Activated naive CD4-positive, alpha-beta T cell treated with anti-CD3 and anti-CD28 coated beads, Interleukin-2, amount 10 ng/mL, durations not matched to agents 7 days and 5 days (primary cell): Measurements from ENCODE around the gene SPEG.

Experiments used
- CTCF ChIA-PET: fragments of 350-600 bp; sonication (Branson Sonifier 250); formaldehyde crosslinking; loops from one replicate; lab custom pipeline; 2021; ENCODE audit warnings: antibody characterized with exemption; lab: Charles Lee
- DNase-seq: peaks from one replicate; pipeline ENCODE4 v3.0.0-alpha.2; 2020
- H3K27ac Mint-ChIP-seq: one replicate; pipeline ENCODE4 v1.8.0; 2021; ENCODE audit warnings: mild to moderate bottlenecking, moderate library complexity, mixed read lengths
- H3K27me3 Mint-ChIP-seq: one replicate; pipeline ENCODE4 v1.8.0; 2021; ENCODE audit warnings: mild to moderate bottlenecking, mixed read lengths
- H3K36me3 Mint-ChIP-seq: one replicate; pipeline ENCODE4 v1.8.0; 2021; ENCODE audit warnings: mixed read lengths
- H3K4me1 Mint-ChIP-seq: one replicate; pipeline ENCODE4 v1.8.0; 2021; ENCODE audit warnings: mixed read lengths
- H3K4me3 Mint-ChIP-seq: one replicate; pipeline ENCODE4 v1.8.0; 2021; ENCODE audit warnings: mild to moderate bottlenecking, moderate library complexity, mixed read lengths
- H3K9me3 Mint-ChIP-seq: one replicate; pipeline ENCODE4 v1.8.0; 2021; ENCODE audit warnings: mixed read lengths

Gene SPEG

DNA sequence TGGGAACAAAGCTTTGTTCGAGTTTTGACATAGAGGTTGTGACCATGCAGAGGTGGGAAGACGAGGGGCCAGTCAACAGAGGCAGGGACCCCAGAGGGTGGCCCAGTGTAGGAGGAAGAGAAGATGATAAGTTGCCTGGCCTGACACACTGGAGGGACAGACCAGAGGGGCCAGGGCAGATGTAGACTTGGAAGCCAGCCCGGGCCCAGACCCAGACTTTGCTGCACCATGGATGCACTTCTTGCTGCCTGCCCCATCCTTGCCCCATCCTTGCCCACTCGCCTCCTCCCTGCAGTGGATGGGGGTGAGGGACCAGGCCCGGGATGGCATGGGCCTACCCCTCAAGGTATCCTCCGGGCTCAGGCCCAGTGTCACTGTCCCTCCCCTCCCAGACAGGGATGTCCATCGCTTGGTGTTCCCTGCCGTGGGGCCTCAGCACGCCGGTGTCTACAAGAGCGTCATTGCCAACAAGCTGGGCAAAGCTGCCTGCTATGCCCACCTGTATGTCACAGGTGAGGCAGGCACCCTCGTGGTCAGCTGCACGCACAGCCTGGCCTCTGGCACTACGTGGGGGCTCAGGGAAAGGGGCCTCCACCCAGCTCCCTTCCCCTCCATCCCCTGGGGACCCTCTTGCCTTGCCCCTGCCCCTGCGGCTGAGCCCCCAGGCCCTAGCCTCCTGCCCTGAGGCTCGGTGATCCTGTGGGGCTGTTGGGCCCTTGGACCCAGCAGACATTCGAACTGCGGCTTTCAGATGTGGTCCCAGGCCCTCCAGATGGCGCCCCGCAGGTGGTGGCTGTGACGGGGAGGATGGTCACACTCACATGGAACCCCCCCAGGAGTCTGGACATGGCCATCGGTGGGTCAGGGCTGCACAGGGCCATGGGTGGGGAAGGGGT is 37.1 kb downstream of the SPEG start:
- no peaks in the 10 kb centered on the region for H3K9me3 Mint-ChIP-seq
- no peak overlapping the region for H3K27ac Mint-ChIP-seq
- CTCF ChIA-PET, result interaction anchor here (0.9 to 7.6 kb wide), 3 partner anchors 57 to 120 kb away, joined by 3 to 66 read pairs (median 7); no protein-coding TSS in a partner anchor
- H3K27me3 Mint-ChIP-seq, result peaks cover 11% of the 10 kb centered on the region
- H3K4me1 Mint-ChIP-seq, result peaks cover 4% of the 10 kb centered on the region
- H3K36me3 Mint-ChIP-seq, result no peaks in the 10 kb centered on the region
- no peak overlapping the region for H3K4me3 Mint-ChIP-seq
- no peak for DNase-seq

DNA sequence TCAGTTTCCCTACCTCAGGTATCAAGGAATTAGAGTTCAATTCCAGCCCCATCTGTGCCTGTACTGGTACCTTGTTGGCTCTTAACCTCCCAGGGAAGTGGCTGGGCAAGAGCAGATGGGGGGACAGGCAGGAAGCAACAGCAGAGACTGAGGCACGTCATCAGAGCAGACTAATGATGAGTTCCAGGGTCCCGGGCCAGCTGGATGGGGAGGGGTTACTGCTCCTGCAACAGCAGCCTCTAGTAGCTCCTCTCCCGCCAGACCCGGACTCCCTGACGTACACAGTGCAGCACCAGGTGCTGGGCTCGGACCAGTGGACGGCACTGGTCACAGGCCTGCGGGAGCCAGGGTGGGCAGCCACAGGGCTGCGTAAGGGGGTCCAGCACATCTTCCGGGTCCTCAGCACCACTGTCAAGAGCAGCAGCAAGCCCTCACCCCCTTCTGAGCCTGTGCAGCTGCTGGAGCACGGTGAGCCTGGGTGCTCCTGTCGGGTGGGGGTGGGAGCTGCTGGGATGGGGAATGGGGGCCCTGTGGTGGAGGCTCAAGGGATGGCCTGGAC is 38.1 kb downstream of the SPEG start:
- H3K4me1 Mint-ChIP-seq, result peaks cover 4% of the 10 kb centered on the region
- no peak overlapping the region for H3K27ac Mint-ChIP-seq
- no peak overlapping the region for H3K4me3 Mint-ChIP-seq
- DNase-seq, result no peak
- H3K27me3 Mint-ChIP-seq, result peaks cover 20% of the 10 kb centered on the region
- CTCF ChIA-PET, result interaction anchor here (1.0 to 7.6 kb wide), 3 partner anchors 23 to 68 kb away, joined by 3 to 66 read pairs (median 5); a partner anchor contains a TSS
- H3K36me3 Mint-ChIP-seq, result no peaks in the 10 kb centered on the region
- no peaks in the 10 kb centered on the region for H3K9me3 Mint-ChIP-seq

- H3K4me1 Mint-ChIP-seq, result peaks cover 4% of the 10 kb centered on the region
- peaks cover 21% of the 10 kb centered on the region for H3K27me3 Mint-ChIP-seq
- no peak overlapping the region for H3K27ac Mint-ChIP-seq
- no peaks in the 10 kb centered on the region for H3K36me3 Mint-ChIP-seq
- H3K9me3 Mint-ChIP-seq, result no peaks in the 10 kb centered on the region
- CTCF ChIA-PET, result interaction anchor here (1.0 to 7.6 kb wide), 3 partner anchors 22 to 68 kb away, joined by 3 to 66 read pairs (median 5); a partner anchor contains a TSS
- no peak overlapping the region for H3K4me3 Mint-ChIP-seq
- no peak for DNase-seq
Observed at GRCh38 chr2:219473511-219473910, 38.9 kb downstream of the SPEG start.

DNA sequence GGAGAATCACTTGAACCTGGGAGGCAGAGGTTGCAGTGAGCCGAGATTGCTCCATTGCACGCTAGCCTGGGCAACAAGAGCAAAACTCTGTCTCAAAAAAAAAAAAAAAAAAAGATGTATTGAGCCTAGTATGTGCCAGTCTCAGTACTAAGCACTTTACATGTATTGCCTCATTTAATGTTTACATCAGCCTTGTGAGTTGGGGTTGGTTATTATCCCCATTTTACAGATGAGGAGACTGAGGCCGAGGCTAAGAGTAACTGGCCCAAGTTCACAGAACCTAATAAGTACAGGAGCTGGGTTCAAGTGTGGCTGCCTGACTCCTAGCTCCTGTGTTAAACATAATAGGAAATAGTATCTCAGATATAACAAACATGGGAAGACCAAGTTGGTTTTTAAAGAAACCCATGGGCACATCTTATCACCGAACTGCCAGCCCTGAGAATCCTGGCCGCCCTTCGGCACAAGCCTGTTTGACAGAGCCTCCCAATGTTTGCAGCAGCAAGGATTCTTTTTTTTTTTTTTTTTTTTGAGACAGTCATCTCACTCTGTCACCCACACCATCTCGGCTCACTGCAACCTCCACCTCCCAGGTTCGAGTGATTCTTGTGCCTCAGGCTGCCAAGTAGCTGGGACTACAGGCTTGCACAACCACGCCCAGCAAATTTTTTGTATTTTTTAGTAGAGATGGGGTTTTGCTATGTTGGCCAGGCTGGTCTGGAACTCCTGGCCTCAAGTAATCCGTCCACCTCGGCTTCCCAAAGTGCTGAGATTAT is 39.8 kb downstream of the SPEG start:
- no peak overlapping the region for H3K27ac Mint-ChIP-seq
- peaks cover 27% of the 10 kb centered on the region for H3K27me3 Mint-ChIP-seq
- DNase-seq, result no peak
- no peak overlapping the region for H3K4me3 Mint-ChIP-seq
- CTCF ChIA-PET, result interaction anchor here (1.3 to 7.6 kb wide), 3 partner anchors 21 to 88 kb away, joined by 3 to 66 read pairs (median 6); a partner anchor contains a TSS
- H3K9me3 Mint-ChIP-seq, result no peaks in the 10 kb centered on the region
- H3K4me1 Mint-ChIP-seq, result peaks cover 4% of the 10 kb centered on the region
- H3K36me3 Mint-ChIP-seq, result no peaks in the 10 kb centered on the region

DNA sequence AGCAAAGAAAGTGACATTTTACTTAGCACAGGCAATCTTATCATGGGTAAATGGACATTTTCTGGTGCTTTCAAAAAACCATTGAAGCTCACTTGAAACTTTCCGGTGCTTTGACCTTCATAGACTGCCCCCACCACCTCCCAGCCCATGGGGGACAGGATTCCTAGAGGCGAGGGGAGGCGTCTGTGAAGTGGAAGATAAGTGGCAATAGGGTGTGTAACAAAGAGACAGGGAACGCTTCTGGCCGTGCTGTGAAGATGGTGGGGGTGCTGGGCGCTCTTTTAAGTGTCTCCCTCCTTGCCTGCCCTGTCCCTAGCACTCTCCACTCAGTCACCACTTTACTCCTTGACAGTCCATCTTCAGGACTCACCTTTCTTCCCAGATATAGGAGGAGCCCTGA is 40.6 kb downstream of the SPEG start:
- DNase-seq, result no peak
- no peaks in the 10 kb centered on the region for H3K9me3 Mint-ChIP-seq
- H3K27me3 Mint-ChIP-seq, result peaks cover 33% of the 10 kb centered on the region
- H3K27ac Mint-ChIP-seq, result no peak overlapping the region
- CTCF ChIA-PET, result interaction anchor here (1.3 to 7.6 kb wide), 6 partner anchors 20 to 87 kb away, joined by 3 to 66 read pairs (median 4); a partner anchor contains a TSS
- no peaks in the 10 kb centered on the region for H3K36me3 Mint-ChIP-seq
- peaks cover 4% of the 10 kb centered on the region for H3K4me1 Mint-ChIP-seq
- no peak overlapping the region for H3K4me3 Mint-ChIP-seq

DNA sequence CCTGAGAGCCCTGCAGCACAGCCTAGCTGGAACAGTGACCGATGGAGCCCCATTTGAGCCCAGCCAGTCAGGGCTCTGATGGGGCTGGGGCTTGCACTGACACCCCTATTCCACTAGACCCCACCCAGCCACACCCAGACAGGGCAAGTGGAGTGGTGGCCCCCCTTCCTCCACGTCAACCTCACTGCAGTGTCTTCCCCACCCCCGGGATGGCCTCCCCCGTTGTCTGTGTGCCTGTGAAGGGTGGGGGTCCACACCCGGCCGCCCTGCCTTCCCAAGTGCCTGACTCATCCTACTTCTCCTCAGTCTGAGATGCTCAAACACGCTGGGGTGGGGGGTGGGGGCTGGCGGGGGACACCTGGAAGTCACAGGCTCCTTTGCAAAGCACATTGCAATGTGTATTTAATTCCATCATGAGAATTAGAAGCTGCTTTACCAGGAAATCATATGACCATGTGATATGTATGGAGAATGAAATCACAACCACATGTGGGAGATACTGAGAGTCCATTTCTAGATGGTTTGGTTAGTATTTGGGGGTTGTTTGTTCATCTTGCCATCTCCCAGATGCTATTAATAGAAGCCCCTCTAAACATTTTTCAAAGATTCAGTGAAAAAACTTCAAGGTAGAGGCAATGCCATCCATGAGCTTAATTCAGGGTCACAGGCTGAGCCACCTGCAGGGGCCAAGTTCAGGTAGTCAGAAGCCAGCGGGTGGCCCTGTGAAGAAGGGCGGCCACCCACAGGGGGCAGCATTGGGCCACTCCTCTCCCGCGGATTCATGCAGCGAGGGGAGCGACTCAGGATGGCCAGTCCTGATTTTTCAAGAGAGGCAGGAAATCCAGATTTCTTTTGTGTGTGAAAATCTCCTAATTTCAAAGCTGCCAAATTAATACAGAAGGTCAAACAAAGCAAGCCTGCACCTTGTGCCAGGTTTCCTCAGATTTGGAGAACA is 41.3 kb downstream of the SPEG start:
- CTCF ChIA-PET, result interaction anchor here (0.6 to 7.6 kb wide), 18 partner anchors 10 to 629 kb away, joined by 3 to 66 read pairs (median 3); a partner anchor contains a TSS
- Mint-ChIP-seq H3K4me1 (peaks cover 4% of the 10 kb centered on the region), H3K4me3 (no peak overlapping the region), H3K27me3 (peaks cover 40% of the 10 kb centered on the region), H3K27ac (no peak overlapping the region), H3K36me3 (no peaks in the 10 kb centered on the region), H3K9me3 (no peaks in the 10 kb centered on the region)
- peak; percentile 77 for DNase-seq

DNA sequence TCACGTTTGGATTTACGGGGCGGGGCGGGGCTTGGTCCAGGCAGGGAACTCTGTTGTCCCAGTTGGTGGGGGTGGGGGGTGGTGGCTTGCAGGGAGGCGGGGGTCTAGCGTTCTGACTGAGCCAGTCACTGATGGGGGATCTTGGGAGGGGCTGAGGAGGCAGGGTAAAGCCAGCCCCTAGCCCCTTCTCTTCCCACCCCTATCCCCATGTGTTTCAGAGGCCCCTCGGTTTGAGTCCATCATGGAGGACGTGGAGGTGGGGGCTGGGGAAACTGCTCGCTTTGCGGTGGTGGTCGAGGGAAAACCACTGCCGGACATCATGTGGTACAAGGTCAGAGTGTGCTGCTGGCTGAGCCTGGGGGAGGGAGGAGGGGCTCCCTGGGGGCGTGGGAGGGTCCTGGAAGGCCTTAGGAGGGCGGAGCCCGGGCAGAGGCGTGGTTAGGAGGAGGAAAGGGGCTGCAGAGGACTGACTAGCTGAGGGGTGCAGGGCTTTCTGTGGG is 42.1 kb downstream of the SPEG start:
- DNase-seq, result no peak
- H3K36me3 Mint-ChIP-seq, result no peaks in the 10 kb centered on the region
- no peaks in the 10 kb centered on the region for H3K9me3 Mint-ChIP-seq
- peaks cover 4% of the 10 kb centered on the region for H3K4me1 Mint-ChIP-seq
- peaks cover 47% of the 10 kb centered on the region for H3K27me3 Mint-ChIP-seq
- CTCF ChIA-PET, result interaction anchor here (0.6 to 7.6 kb wide), 15 partner anchors 9 to 621 kb away, joined by 3 to 66 read pairs (median 3); no protein-coding TSS in a partner anchor
- H3K4me3 Mint-ChIP-seq, result no peak overlapping the region
- no peak overlapping the region for H3K27ac Mint-ChIP-seq

DNA sequence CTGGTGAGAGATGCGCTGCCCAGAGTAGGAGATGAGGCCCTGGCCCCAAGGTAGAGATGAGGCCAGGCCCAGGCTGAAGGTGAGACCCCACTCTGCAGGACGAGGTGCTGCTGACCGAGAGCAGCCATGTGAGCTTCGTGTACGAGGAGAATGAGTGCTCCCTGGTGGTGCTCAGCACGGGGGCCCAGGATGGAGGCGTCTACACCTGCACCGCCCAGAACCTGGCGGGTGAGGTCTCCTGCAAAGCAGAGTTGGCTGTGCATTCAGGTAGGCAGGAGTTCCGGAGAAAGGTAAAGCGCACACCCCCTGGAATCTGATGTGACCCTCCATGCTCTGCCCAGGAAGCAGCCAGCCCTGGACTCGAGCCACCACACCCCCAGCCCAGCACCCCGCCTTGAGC is 42.5 kb downstream of the SPEG start:
- Mint-ChIP-seq H3K4me1 (peaks cover 4% of the 10 kb centered on the region), H3K36me3 (no peaks in the 10 kb centered on the region), H3K9me3 (no peaks in the 10 kb centered on the region), H3K27me3 (peaks cover 52% of the 10 kb centered on the region), H3K27ac (no peak overlapping the region), H3K4me3 (no peak overlapping the region)
- DNase-seq, result no peak
- CTCF ChIA-PET, result interaction anchor here (0.7 to 7.6 kb wide), 11 partner anchors 8 to 214 kb away, joined by 3 to 66 read pairs (median 4); a partner anchor contains a TSS

DNA sequence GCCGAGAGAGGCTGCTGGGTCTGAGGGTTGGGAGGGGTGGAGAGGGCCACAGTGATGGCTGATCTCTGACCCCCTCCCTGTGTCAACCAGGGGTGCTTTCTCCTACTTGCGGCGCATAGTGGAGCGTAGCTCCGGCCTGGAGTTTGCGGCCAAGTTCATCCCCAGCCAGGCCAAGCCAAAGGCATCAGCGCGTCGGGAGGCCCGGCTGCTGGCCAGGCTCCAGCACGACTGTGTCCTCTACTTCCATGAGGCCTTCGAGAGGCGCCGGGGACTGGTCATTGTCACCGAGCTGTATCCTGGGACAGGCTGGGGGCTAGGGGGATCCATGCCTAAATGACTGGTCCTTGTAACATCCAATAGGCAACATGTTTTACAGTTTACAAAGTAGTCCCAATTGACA is 43.2 kb downstream of the SPEG start:
- Mint-ChIP-seq H3K9me3 (no peaks in the 10 kb centered on the region), H3K27me3 (peaks cover 58% of the 10 kb centered on the region), H3K27ac (no peak overlapping the region), H3K4me1 (peaks cover 4% of the 10 kb centered on the region), H3K4me3 (no peak overlapping the region), H3K36me3 (no peaks in the 10 kb centered on the region)
- CTCF ChIA-PET, result interaction anchor here (0.9 to 7.6 kb wide), 6 partner anchors 15 to 75 kb away, joined by 3 to 66 read pairs (median 4); a partner anchor contains a TSS
- no peak for DNase-seq

DNA sequence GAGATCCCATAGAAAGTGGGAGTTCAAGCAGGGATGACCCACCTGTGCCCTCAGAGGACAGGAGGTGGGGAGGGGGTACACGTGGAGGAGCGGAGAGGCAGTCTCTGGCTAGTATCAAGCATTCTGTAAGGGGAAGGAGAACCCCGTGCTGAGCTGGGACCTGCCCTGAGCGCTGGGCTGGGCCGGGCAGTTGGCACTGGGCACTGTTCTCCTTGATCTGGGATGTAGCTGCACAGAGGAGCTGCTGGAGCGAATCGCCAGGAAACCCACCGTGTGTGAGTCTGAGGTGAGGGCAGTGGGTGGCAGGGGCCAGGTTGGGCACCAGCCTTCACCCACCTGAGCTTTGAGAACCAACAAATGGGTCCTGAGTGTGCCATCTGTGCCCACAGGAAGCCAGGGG is 44.3 kb downstream of the SPEG start:
- DNase-seq, result no peak
- no peaks in the 10 kb centered on the region for H3K36me3 Mint-ChIP-seq
- no peaks in the 10 kb centered on the region for H3K9me3 Mint-ChIP-seq
- H3K27ac Mint-ChIP-seq, result no peak overlapping the region
- peaks cover 4% of the 10 kb centered on the region for H3K4me1 Mint-ChIP-seq
- no peak overlapping the region for H3K4me3 Mint-ChIP-seq
- CTCF ChIA-PET, result interaction anchor here (1.5 to 7.6 kb wide), 2 partner anchors 17 to 50 kb away, joined by 5 to 66 read pairs; a partner anchor contains a TSS
- peaks cover 66% of the 10 kb centered on the region for H3K27me3 Mint-ChIP-seq

- Mint-ChIP-seq H3K36me3 (no peaks in the 10 kb centered on the region), H3K9me3 (no peaks in the 10 kb centered on the region), H3K4me1 (peaks cover 5% of the 10 kb centered on the region), H3K27me3 (peaks cover 77% of the 10 kb centered on the region), H3K27ac (no peak overlapping the region), H3K4me3 (no peak overlapping the region)
- CTCF ChIA-PET, result no interaction called here
- DNase-seq, result no peak
Observed at GRCh38 chr2:219480004-219480403, 45.4 kb downstream of the SPEG start.

DNA sequence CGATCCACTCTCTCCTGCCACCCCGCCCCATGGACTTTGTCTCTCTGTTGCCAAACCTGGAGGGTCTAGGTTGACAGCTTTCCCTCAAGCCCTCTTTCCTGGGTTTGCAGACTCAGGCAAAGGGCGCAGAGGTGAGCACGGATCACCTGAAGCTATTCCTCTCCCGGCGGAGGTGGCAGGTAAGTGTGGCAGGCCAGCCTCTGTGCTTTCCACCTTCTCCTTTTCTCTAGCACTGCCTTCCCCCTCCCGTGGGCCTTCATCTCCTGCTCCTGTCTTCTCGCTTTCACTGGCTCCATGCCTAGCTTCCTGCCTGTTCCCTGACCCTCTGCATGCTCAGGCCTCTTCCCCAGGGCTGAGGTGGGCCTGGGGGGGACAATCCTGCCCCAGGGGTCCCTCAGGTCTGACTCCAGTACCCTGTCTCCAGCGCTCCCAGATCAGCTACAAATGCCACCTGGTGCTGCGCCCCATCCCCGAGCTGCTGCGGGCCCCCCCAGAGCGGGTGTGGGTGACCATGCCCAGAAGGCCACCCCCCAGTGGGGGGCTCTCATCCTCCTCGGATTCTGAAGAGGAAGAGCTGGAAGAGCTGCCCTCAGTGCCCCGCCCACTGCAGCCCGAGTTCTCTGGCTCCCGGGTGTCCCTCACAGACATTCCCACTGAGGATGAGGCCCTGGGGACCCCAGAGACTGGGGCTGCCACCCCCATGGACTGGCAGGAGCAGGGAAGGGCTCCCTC is 48.2 kb downstream of the SPEG start:
- H3K27me3 Mint-ChIP-seq, result peaks cover 84% of the 10 kb centered on the region
- CTCF ChIA-PET, result interaction anchor here (0.8 to 3.1 kb wide), 5 partner anchors 8 to 47 kb away, joined by 3 to 17 read pairs (median 5); a partner anchor contains a TSS
- no peak overlapping the region for H3K27ac Mint-ChIP-seq
- H3K36me3 Mint-ChIP-seq, result no peaks in the 10 kb centered on the region
- no peak overlapping the region for H3K4me3 Mint-ChIP-seq
- H3K9me3 Mint-ChIP-seq, result no peaks in the 10 kb centered on the region
- DNase-seq, result no peak
- peaks cover 2% of the 10 kb centered on the region for H3K4me1 Mint-ChIP-seq
